Ovary (tissue), 9 donors: ENCODE measurements around the gene RAMACL. TPM values are rescaled to one million over a fixed set of nuclear protein-coding genes. Genes with fewer than 3 reads are reported as not detected.

ENCODE experiments used
- DNase-seq, 5 donors: peaks; one replicate each; pipeline ENCODE4 v3.0.0-alpha.2; 2019 to 2020
- H3K27ac ChIP-seq, 2 donors: fragments of 200-600 bp; one replicate each; pipeline versions ENCODE4 v1.5.1 to v1.8.0; 2019 to 2022
- H3K27me3 ChIP-seq: fragments of 200-600 bp; one replicate; pipeline ENCODE4 v1.8.0; 2022
- H3K36me3 ChIP-seq: fragments of 200-600 bp; sonication (generic); one replicate; pipeline ENCODE4 v1.5.1; 2019
- H3K4me1 ChIP-seq: one replicate; pipeline ENCODE4 v1.8.1; 2013; ENCODE audit warnings: mild to moderate bottlenecking, moderate library complexity; ENCODE audit not compliant: insufficient read depth
- H3K4me3 ChIP-seq: fragments of 200-600 bp; sonication (generic); one replicate; pipeline ENCODE4 v1.5.1; 2017
- H3K9me3 ChIP-seq, 2 donors: fragments of 200-600 bp in 1 of 2; sonication (generic) in 1 of 2; one replicate each; pipeline versions ENCODE4 v1.5.1 to v1.8.1; 2013 to 2019; ENCODE audit warnings: mild to moderate bottlenecking in 1 of 2, moderate library complexity in 1 of 2
- EP300 ChIP-seq: sonication (generic); formaldehyde crosslinking; IDR thresholded peaks from one replicate; pipeline ENCODE4 v1.6.1; 2017; ENCODE audit warnings: antibody characterized with exemption
- POLR2A ChIP-seq: fragments of 450-650 bp; IDR thresholded peaks from one replicate; pipeline ENCODE4 v1.6.1; 2017; ENCODE audit warnings: antibody characterized with exemption, mild to moderate bottlenecking, moderate library complexity
- WGBS, 3 donors: extraction: QIAGEN DNeasy Blood & Tissue Kit in 1 of 3; methylation state at CpG; one replicate each; pipeline versions ENCODE4 v1.1.5 to v1.1.7; 2013 to 2017; 5-methylcytosine and 5-hydroxymethylcytosine counted together
- intact Hi-C, 4 donors: fragments of 100-400 bp; cut with DNase I; formaldehyde crosslinking; loops; one replicate each; pipeline versions ENCODE4 v1.11.0 to v1.15.1; 2022 to 2023
- polyA plus RNA-seq, 2 donors: library from polyadenylated mRNA; stranded (reverse); fragments of 200-250 nt in 1 of 2; fragments of 350-450 nt in 1 of 2; fragmentation: Illumina TruSeq in 1 of 2; extraction: RNeasy Lipid Tissue Mini Kit (QIAGEN cat#74804) in 1 of 2; gene quantifications; one replicate each; pipeline ENCODE4 v1.2.3, GENCODE V29; 2013 to 2014
- total RNA-seq, 7 donors: library from RNA; depleted of rRNA in 2 of 7; stranded (reverse); fragments of >200 nt in 2 of 7; fragmentation: NEBNext Ultra II Directional in 3 of 7; extraction: Animal tissue kit (Norgen Biotek cat#: 25700) in 3 of 7; gene quantifications; one replicate each; pipeline versions ENCODE4 v1.1.0 to v1.2.4, GENCODE V29; 2016 to 2023
- TF ChIP-seq, protein P1 (sequence below), 3 donors: fragments of 450-650 bp in 2 of 3; fragments of 200-600 bp in 1 of 3; IDR thresholded peaks; one replicate each; pipeline versions ENCODE4 v1.5.1 to v1.8.0; 2016 to 2022; ENCODE audit warnings: antibody characterized with exemption in 3 of 3, mild to moderate bottlenecking in 1 of 3
- donor health status: DM: no; HTN: no; CAD: no; lungs with moderate emphysema.
- donor health status: DM: no; HTN: no; CAD: no.
- donor health status: Bipolar disorder and iron deficiency.
- donor health status: DM: yes; HTN: yes; CAD: no.
- donor health status: DM: no; HTN: no; CAD: no.
- donor health status: DM: yes; HTN: yes; CAD: no.

The RAMACL gene
- total and polyA plus RNA-seq, 9 donors: 0.16 to 6.4 (median 1.3) TPM

DNA sequence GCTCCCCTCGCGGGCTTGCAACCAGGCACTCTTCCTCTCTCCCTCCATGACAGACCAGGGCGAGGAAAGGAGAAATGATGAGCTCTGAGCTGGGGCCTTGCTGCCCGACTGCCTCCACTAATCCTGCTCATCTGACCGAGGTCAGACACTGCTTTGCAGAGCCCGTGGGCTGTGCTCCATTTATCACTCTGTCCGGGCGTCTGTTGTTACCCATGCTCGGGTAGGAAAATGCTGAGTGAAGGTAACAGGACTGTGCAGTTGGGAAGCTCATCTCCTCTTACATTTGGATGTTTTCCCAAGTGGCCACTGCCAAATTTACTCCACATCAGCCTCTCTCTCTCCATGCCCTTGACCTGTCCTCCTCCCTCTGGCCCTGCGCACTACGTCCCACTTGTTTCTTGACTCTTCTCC lies 26.0 kb upstream of the RAMACL start:
- Histone ChIP-seq H3K36me3 (no peaks in the 10 kb centered on the region), H3K9me3 (no peaks in the 10 kb centered on the region), H3K4me1 (peaks cover 31% of the 10 kb centered on the region), H3K4me3 (no peak overlapping the region), H3K27ac (peak overlapping the region; percentile 13 to 68), H3K27me3 (no peaks in the 10 kb centered on the region)
- DNase-seq: peak; percentile 74 to 83 (median 77)
- TF ChIP-seq EP300: no peak
- TF ChIP-seq, protein P1, sequence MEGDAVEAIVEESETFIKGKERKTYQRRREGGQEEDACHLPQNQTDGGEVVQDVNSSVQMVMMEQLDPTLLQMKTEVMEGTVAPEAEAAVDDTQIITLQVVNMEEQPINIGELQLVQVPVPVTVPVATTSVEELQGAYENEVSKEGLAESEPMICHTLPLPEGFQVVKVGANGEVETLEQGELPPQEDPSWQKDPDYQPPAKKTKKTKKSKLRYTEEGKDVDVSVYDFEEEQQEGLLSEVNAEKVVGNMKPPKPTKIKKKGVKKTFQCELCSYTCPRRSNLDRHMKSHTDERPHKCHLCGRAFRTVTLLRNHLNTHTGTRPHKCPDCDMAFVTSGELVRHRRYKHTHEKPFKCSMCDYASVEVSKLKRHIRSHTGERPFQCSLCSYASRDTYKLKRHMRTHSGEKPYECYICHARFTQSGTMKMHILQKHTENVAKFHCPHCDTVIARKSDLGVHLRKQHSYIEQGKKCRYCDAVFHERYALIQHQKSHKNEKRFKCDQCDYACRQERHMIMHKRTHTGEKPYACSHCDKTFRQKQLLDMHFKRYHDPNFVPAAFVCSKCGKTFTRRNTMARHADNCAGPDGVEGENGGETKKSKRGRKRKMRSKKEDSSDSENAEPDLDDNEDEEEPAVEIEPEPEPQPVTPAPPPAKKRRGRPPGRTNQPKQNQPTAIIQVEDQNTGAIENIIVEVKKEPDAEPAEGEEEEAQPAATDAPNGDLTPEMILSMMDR (IDR thresholded peaks at IDR 0.05): no peak
- intact Hi-C loops: no loop called here
- WGBS, 3 donors: 28 to 36% (median 32%) methylated on average over 11 of the region's 11 CpGs

DNA sequence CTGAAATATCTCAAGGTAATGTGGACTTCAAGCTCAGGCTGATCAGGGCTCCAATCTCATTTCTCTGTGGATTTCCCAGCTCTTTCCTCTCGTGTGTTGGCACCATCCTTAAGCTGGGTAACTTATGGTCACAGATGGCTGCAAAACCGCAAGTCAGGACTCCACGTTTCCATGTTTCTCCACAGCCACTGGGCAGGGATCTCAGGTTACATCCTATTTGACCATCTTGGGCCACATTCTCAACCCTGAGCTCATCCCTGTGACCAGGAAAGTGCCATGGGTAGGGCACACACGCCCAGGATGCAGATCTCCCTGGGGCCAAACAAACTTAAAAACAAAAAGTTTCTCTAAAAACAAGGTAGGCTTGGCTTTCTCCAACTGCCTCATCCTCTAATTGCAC lies 25.2 kb upstream of the RAMACL start:
- Histone ChIP-seq H3K9me3 (no peaks in the 10 kb centered on the region), H3K27ac (no peak overlapping the region), H3K36me3 (no peaks in the 10 kb centered on the region), H3K4me1 (peaks cover 31% of the 10 kb centered on the region), H3K27me3 (no peaks in the 10 kb centered on the region), H3K4me3 (no peak overlapping the region)
- 79 to 99% (median 93%) methylated on average over 4 of the region's 4 CpGs for WGBS, 3 donors
- no peak for DNase-seq
- intact Hi-C loops: no loop called here
- TF ChIP-seq, protein P1 (IDR thresholded peaks at IDR 0.05): no peak
- no peak for TF ChIP-seq POLR2A
- no peak for TF ChIP-seq EP300

DNA sequence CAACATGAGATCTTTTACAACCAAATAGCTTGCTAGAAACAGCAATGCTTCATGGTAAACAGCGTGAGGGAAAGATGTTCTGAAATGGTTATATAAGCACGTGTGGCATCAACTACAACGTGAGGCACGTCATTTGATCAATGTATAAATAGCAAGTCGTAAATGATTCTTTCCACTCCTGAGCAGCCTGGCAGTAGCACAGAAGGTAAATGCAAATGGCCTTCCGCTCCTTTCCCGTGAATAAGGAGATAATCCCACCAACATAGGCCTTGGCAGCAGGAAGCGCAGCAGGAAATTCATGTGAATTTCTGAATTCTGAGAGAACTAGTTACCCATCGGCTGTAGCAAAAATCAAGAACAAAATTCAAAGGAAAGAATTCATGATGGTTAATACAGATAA lies 23.6 kb upstream of the RAMACL start:
- 92 to 94% (median 94%) methylated on average over 9 of the region's 9 CpGs for WGBS, 3 donors
- intact Hi-C loops: no loop called here
- Histone ChIP-seq H3K4me1 (peaks cover 30% of the 10 kb centered on the region), H3K4me3 (no peak overlapping the region), H3K27me3 (no peaks in the 10 kb centered on the region), H3K36me3 (no peaks in the 10 kb centered on the region), H3K27ac (no peak overlapping the region), H3K9me3 (no peaks in the 10 kb centered on the region)
- no peak for DNase-seq
- no peak for TF ChIP-seq POLR2A
- TF ChIP-seq EP300: no peak
- TF ChIP-seq, protein P1 (IDR thresholded peaks at IDR 0.05): no peak

DNA sequence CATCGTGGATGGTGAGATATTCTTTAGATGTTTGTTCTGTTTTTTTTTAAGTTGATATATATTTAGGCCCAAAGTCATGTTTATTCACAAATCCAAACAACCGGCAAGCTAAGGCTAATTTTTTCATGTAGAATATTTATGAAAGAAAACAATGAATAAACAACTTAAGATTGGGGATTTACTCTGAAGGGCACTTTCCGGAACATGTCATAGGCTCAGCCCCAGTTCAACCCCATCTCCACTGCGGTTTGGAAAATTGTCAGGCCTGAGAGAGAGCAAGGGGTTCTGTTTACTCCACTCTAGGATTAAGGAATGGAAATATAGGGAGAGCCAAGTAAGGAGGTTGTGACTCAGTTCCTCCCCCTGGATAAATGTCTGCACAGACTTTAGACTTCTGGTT lies 22.3 kb upstream of the RAMACL start:
- TF ChIP-seq EP300 (no peak), POLR2A (no peak)
- TF ChIP-seq, protein P1 (IDR thresholded peaks at IDR 0.05): no peak
- H3K4me3 ChIP-seq: no peak overlapping the region
- intact Hi-C loops: no loop called here
- 13 to 42% (median 18%) methylated on average over 4 of the region's 4 CpGs for WGBS, 3 donors
- peaks cover 20% of the 10 kb centered on the region for H3K4me1 ChIP-seq
- no peaks in the 10 kb centered on the region for H3K36me3 ChIP-seq
- DNase-seq: peak in 1 of 5 donors; percentile 61
- no peaks in the 10 kb centered on the region for H3K27me3 ChIP-seq
- H3K9me3 ChIP-seq: no peaks in the 10 kb centered on the region
- peak overlapping the region in 1 of 2 donors; percentile 60 for H3K27ac ChIP-seq

DNA sequence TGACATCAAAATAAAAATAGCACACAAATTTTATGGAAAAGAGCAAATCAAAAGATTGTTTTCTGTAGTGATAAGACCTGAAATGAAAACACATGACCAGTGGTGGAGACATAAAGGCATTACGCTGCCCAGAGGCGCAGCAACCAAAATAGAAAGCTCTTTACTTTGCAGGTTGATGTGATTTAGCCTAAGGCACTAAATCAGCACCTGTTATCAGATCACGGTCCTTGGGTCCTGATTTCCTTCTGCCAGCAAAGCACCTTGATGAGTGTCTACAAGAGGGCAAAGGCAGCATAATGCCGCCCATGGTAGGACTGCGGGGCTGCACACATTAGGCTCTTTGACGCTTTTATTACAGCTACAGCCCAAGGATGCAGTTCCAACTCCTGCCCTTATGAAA lies 19.3 kb upstream of the RAMACL start:
- Histone ChIP-seq H3K9me3 (no peaks in the 10 kb centered on the region), H3K27me3 (no peaks in the 10 kb centered on the region), H3K4me1 (peaks cover 4% of the 10 kb centered on the region), H3K27ac (no peak overlapping the region), H3K36me3 (no peaks in the 10 kb centered on the region), H3K4me3 (no peak overlapping the region)
- no peak for DNase-seq
- WGBS, 3 donors: 90 to 97% (median 96%) methylated on average over 6 of the region's 6 CpGs
- intact Hi-C loops: no loop called here
- TF ChIP-seq, protein P1 (IDR thresholded peaks at IDR 0.05): no peak
- TF ChIP-seq POLR2A (no peak), EP300 (no peak)
